ENCODE results near the gene SMNDC1.

Gene SMNDC1

DNA sequence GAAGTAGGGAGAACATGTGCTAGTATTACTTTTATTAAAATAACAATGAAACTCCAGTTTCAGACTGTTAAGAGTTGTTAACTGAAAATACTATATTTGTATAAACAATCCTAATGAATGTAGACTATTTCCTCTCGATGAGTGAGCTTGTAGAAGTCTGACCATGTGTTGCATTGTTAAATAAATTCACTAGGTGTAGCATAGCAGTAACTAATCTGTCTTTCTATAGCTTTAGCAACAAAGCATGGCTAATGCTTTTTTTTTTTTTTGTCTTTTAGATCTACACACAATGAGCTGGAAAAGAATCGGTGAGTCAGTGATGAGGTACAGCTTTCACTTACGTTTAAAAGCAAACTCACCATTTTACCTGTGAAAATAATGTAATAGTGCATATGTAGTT is 60.2 kb downstream of the SMNDC1 start:
- DNase-seq, result no peak

DNA sequence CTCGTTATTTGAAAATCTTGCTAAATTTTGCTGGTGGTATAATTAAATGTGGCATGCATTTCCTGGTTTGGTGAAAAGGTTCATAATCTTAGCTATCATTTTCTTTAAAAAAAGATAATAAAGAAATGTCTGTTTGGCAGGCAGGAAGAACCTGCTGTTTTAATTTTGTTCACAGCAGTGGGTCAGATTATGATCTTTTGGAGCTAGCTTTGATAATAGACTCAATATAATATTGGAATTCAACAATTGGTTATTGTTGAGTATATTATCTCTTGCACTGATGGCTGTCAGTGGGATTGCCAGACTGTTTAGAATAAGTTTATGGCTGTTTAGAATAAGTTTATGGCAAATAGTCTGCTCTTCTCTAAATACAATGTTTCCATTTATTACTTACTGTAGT is 62.2 kb downstream of the SMNDC1 start:
- DNase-seq, result no peak

GRCh38 chr10:110241841-110242240 is 62.9 kb downstream of the SMNDC1 start:
- no peak for DNase-seq

GRCh38 chr10:110241407-110241806 is 63.3 kb downstream of the SMNDC1 start:
- DNase-seq, result no peak
